NCI-H146 (cell line): ENCODE measurements around the gene TNNT1.
"Not testable (repeated sequence)": the region's sequence is repeated elsewhere in the genome, so short reads cannot be mapped to it uniquely, and the experiment has no call there.

Source experiments
- DNase-seq: peaks from one replicate; lab custom pipeline; 2025; lab: John Stamatoyannopoulos, UW

TNNT1 gene

GRCh38 chr19:55109527-55110291, 39.3 kb downstream of the TNNT1 start:
- DNase-seq = no peak

- DNase-seq = not testable (repeated sequence)
Measured at GRCh38 chr19:55107252-55107651, 41.8 kb downstream of the TNNT1 start.

- DNase-seq = no peak
Measured at GRCh38 chr19:55106591-55106990, 42.4 kb downstream of the TNNT1 start.

- no peak for DNase-seq
Measured at GRCh38 chr19:55105237-55105636, 43.8 kb downstream of the TNNT1 start.

- DNase-seq = no peak
Measured at GRCh38 chr19:55103190-55103589, 45.8 kb downstream of the TNNT1 start.

- DNase-seq = no peak
Measured at GRCh38 chr19:55101261-55101660, 47.7 kb downstream of the TNNT1 start.

GRCh38 chr19:55099557-55100506, 49.2 kb downstream of the TNNT1 start:
- no peak for DNase-seq

GRCh38 chr19:55098716-55099556, 50.1 kb downstream of the TNNT1 start:
- DNase-seq = no peak

- DNase-seq = no peak
Measured at GRCh38 chr19:55097864-55098715, 50.9 kb downstream of the TNNT1 start.

GRCh38 chr19:55096061-55096701, 52.8 kb downstream of the TNNT1 start:
- no peak for DNase-seq

- DNase-seq = no peak
Measured at GRCh38 chr19:55095260-55096060, 53.5 kb downstream of the TNNT1 start.

GRCh38 chr19:55094456-55095259, 54.3 kb downstream of the TNNT1 start:
- DNase-seq = no peak

GRCh38 chr19:55092423-55093318, 56.3 kb downstream of the TNNT1 start:
- no peak for DNase-seq

GRCh38 chr19:55091955-55092354, 57.1 kb downstream of the TNNT1 start:
- DNase-seq = no peak

GRCh38 chr19:55091126-55091910, 57.7 kb downstream of the TNNT1 start:
- DNase-seq = no peak

GRCh38 chr19:55090564-55090963, 58.4 kb downstream of the TNNT1 start:
- no peak for DNase-seq

- DNase-seq = no peak
Measured at GRCh38 chr19:55089342-55089944, 59.6 kb downstream of the TNNT1 start.
